Thyroid gland (tissue), 4 donors: Measurements from ENCODE around the gene USP28. TPM values are rescaled to one million over a fixed set of nuclear protein-coding genes. Genes with fewer than 3 reads are reported as not detected.

Source experiments
- DNase-seq, 2 donors: peaks; one replicate each; pipeline ENCODE4 v3.0.0-alpha.2; 2019
- H3K27ac ChIP-seq, 3 donors: fragments of 200-600 bp; sonication (generic); 1 replicate in 2 of 3; 2 replicates in 1 of 3; pipeline ENCODE4 v1.5.1; 2016 to 2019; ENCODE audit warnings: mild to moderate bottlenecking in 1 of 3, moderate library complexity in 1 of 3
- H3K27me3 ChIP-seq: fragments of 200-600 bp; sonication (generic); one replicate; pipeline ENCODE4 v1.5.1; 2019
- H3K36me3 ChIP-seq, 2 donors: fragments of 200-600 bp; sonication (generic); one replicate each; pipeline ENCODE4 v1.5.1; 2016 to 2019
- H3K4me1 ChIP-seq, 2 donors: fragments of 200-600 bp; sonication (generic); one replicate each; pipeline ENCODE4 v1.5.1; 2017 to 2019
- H3K4me3 ChIP-seq, 3 donors: fragments of 200-600 bp; sonication (generic); replicated peaks in 1 of 3; 1 replicate in 2 of 3; 2 replicates in 1 of 3; pipeline ENCODE4 v1.5.1; 2016; ENCODE audit warnings: mild to moderate bottlenecking in 1 of 3
- H3K9me3 ChIP-seq: fragments of 200-600 bp; sonication (generic); one replicate; pipeline ENCODE4 v1.5.1; 2017
- CTCF ChIP-seq, 6 experiments: fragments of 200-600 bp in 3 of 6; fragments of 450-650 bp in 3 of 6; sonication (generic) in 3 of 6; IDR thresholded peaks; one replicate each; pipeline ENCODE4 v1.5.1; 2016 to 2019; ENCODE audit warnings: antibody characterized with exemption in 6 of 6, mild to moderate bottlenecking in 2 of 6, inconsistent platforms in 1 of 6, moderate library complexity in 1 of 6
- POLR2A ChIP-seq, 2 donors: fragments of 450-650 bp; IDR thresholded peaks; one replicate each; pipeline ENCODE4 v1.6.1; 2017; ENCODE audit warnings: antibody characterized with exemption in 2 of 2, mild to moderate bottlenecking in 2 of 2, moderate library complexity in 1 of 2
- WGBS, 2 donors: methylation state at CpG; one replicate each; pipeline ENCODE4 v1.1.5; 2017; 5-methylcytosine and 5-hydroxymethylcytosine counted together
- intact Hi-C: fragments of 100-400 bp; cut with DNase I; formaldehyde crosslinking; loops from one replicate; pipeline ENCODE4 v1.15.1; 2023
- total RNA-seq, 4 donors: library from RNA; depleted of rRNA; stranded (reverse); fragments of >200 nt; gene quantifications; one replicate each; pipeline ENCODE4 v1.2.3, GENCODE V29; 2016

Gene USP28
- total RNA-seq, 4 donors from 2014 or later: 15.3 to 36.7 (median 26.2) TPM

DNA sequence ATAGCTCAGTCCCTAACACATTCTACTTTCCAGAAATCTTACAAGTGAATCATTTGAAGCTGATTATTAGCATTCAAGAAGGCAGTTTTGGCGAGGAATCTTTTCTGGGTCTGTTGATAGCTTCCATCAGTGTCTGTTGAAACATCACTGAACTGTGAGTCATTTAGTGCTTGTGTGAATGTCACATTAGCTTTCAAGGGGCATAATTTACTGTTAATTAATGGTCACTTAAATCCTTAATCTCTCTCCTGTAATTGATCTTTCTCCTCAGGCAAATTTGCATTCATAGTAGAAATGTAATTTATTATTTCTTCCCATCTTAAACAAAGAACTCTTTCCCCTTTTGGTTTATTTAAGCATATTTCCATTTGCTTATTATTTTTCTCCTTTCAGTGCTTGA, 31.8 kb upstream of the USP28 start:
- H3K27ac ChIP-seq: no peak overlapping the region
- TF ChIP-seq CTCF (IDR thresholded peaks at IDR 0.05): no peak
- TF ChIP-seq POLR2A (IDR thresholded peaks at IDR 0.05): no peak
- no peaks in the 10 kb centered on the region for H3K4me1 ChIP-seq
- no peak overlapping the region for H3K4me3 ChIP-seq
- 61 to 64% methylated on average over 1 of the region's 1 CpG for WGBS, 2 donors
- intact Hi-C loops: no loop called here
- H3K36me3 ChIP-seq: no peaks in the 10 kb centered on the region
- no peak for DNase-seq
- H3K9me3 ChIP-seq: no peaks in the 10 kb centered on the region
- no peaks in the 10 kb centered on the region for H3K27me3 ChIP-seq

- no peaks in the 10 kb centered on the region for H3K27me3 ChIP-seq
- intact Hi-C loops: no loop called here
- TF ChIP-seq POLR2A (IDR thresholded peaks at IDR 0.05) (no peak), CTCF (IDR thresholded peaks at IDR 0.05) (no peak)
- H3K36me3 ChIP-seq: no peaks in the 10 kb centered on the region
- H3K4me3 ChIP-seq: no peak overlapping the region
- WGBS, 2 donors: 83 to 91% methylated on average over 2 of the region's 2 CpGs
- DNase-seq: no peak
- H3K9me3 ChIP-seq: no peaks in the 10 kb centered on the region
- H3K27ac ChIP-seq: no peak overlapping the region
- no peaks in the 10 kb centered on the region for H3K4me1 ChIP-seq
Observed at GRCh38 chr11:113906516-113906915, 31.1 kb upstream of the USP28 start.

DNA sequence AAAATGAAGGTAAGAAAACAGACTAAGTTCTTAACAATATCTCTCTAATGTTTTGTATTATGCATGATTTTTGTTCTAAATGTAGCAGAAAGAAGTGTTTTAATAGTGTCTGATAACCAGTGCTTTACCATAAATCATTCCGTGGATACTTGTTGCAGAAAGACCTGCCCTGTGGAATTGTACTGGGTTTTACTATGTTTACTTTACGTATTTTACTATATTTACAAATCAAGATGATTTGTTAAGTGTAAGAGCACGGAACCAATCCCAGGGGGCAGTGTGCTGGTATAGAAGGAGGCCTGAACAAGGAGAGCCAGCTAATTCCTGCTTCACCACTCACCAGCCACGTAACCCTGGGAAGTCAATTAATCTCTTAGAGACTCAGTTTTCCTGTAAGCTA, 30.7 kb upstream of the USP28 start:
- no peak overlapping the region for H3K27ac ChIP-seq
- no peaks in the 10 kb centered on the region for H3K4me1 ChIP-seq
- 76 to 77% methylated on average over 4 of the region's 4 CpGs for WGBS, 2 donors
- H3K27me3 ChIP-seq: no peaks in the 10 kb centered on the region
- H3K9me3 ChIP-seq: no peaks in the 10 kb centered on the region
- TF ChIP-seq CTCF (IDR thresholded peaks at IDR 0.05): no peak
- TF ChIP-seq POLR2A (IDR thresholded peaks at IDR 0.05): no peak
- H3K4me3 ChIP-seq: no peak overlapping the region
- H3K36me3 ChIP-seq: no peaks in the 10 kb centered on the region
- no peak for DNase-seq
- intact Hi-C loops: no loop called here

GRCh38 chr11:113904379-113905101, 29.2 kb upstream of the USP28 start, which contains the start of gene HTR3B:
Gene HTR3B, plus strand, starts transcription at chr11:113904796. Its CDS starts 138 bp downstream, at chr11:113904934.
- Histone ChIP-seq H3K4me3 (no peak within 1 kb of the TSS), H3K36me3 (no peaks in the 10 kb centered on the region), H3K9me3 (no peaks in the 10 kb centered on the region), H3K4me1 (no peaks in the 10 kb centered on the region), H3K27ac (no peak within 1 kb of the TSS), H3K27me3 (no peaks in the 10 kb centered on the region)
- TF ChIP-seq CTCF (IDR thresholded peaks at IDR 0.05) (no peak), POLR2A (IDR thresholded peaks at IDR 0.05) (no peak)
- 65 to 78% methylated on average over 6 of the region's 6 CpGs for WGBS, 2 donors
- no peak for DNase-seq
- intact Hi-C loops: no loop called here

DNA sequence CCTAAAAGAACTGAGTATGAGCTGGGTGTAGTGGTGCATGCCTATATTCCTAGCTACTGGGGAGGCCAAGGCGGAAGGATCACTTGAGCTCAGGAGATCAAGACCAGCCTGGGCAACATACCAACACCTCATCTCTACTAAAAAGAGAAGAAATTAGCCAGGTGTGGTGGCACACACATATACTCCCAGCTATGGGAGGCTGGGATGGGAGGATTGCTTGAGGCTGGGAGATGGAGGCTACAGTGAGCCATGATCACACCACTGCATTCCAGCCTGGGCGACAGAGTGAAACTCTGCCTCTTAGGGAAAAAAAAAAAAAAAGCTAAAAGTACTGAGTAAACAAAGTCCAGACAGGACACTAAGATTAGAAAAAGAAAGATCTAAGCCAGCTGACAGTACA, 25.8 kb upstream of the USP28 start:
- H3K4me3 ChIP-seq: no peak overlapping the region
- peaks cover under 1 to 5% of the 10 kb centered on the region in 2 donors for H3K4me1 ChIP-seq
- intact Hi-C loops: no loop called here
- no peak for DNase-seq
- WGBS, 2 donors: 86 to 90% methylated on average over 2 of the region's 2 CpGs
- no peak overlapping the region for H3K27ac ChIP-seq
- no peak for TF ChIP-seq CTCF (IDR thresholded peaks at IDR 0.05)
- no peak for TF ChIP-seq POLR2A (IDR thresholded peaks at IDR 0.05)
- H3K36me3 ChIP-seq: no peaks in the 10 kb centered on the region
- H3K9me3 ChIP-seq: no peaks in the 10 kb centered on the region
- no peaks in the 10 kb centered on the region for H3K27me3 ChIP-seq
